Esophagus mucosa (tissue), 1 donor: ENCODE data around the gene ILKAP. TPM values are rescaled to one million over a fixed set of nuclear protein-coding genes. Genes with fewer than 3 reads are reported as not detected.

Experiments
- ATAC-seq: fragments of 200-7000 bp; cut with Tn5 transposase; one replicate; pipeline ENCODE4 v1.9.1; 2020
- total RNA-seq: library from RNA; stranded (reverse); gene quantifications from one replicate; pipeline ENCODE4 v1.2.4, GENCODE V29; 2023
- donor health status: DM: yes; HTN: yes; CAD: no.

Gene ILKAP
- total RNA-seq, 1 donor from 2014 or later, result 29.5 TPM

- no peak for ATAC-seq
These were observed 34.1 kb upstream of the ILKAP start for GRCh38 chr2:238237431-238238135.

GRCh38 chr2:238236571-238236970 lies 33.1 kb upstream of the ILKAP start:
- no peak for ATAC-seq

- ATAC-seq, result no peak
These were observed 32.4 kb upstream of the ILKAP start for GRCh38 chr2:238235856-238236255.

- no peak for ATAC-seq
These were observed 31.8 kb upstream of the ILKAP start for GRCh38 chr2:238235331-238235732.

- no peak for ATAC-seq
These were observed 30.1 kb upstream of the ILKAP start for GRCh38 chr2:238233625-238234024.

- ATAC-seq, result no peak
These were observed 28.3 kb upstream of the ILKAP start for GRCh38 chr2:238231809-238232208.

GRCh38 chr2:238231251-238231793 lies 27.8 kb upstream of the ILKAP start:
- ATAC-seq, result peak; percentile 62

GRCh38 chr2:238230699-238231098 lies 27.2 kb upstream of the ILKAP start:
- no peak for ATAC-seq

- no peak for ATAC-seq
These were observed 25.2 kb upstream of the ILKAP start for GRCh38 chr2:238228700-238229099.

- ATAC-seq, result no peak
These were observed 24.1 kb upstream of the ILKAP start for GRCh38 chr2:238227587-238228032.

- no peak for ATAC-seq
These were observed 23.4 kb upstream of the ILKAP start for GRCh38 chr2:238226698-238227586.

- no peak for ATAC-seq
These were observed 22.6 kb upstream of the ILKAP start for GRCh38 chr2:238225911-238226697.

GRCh38 chr2:238225121-238225520 lies 21.6 kb upstream of the ILKAP start:
- ATAC-seq, result no peak

GRCh38 chr2:238224356-238225035 lies 21.0 kb upstream of the ILKAP start:
- no peak for ATAC-seq

GRCh38 chr2:238220892-238221521 lies 17.5 kb upstream of the ILKAP start:
- ATAC-seq, result no peak

- no peak for ATAC-seq
These were observed 16.9 kb upstream of the ILKAP start for GRCh38 chr2:238220274-238220891.

GRCh38 chr2:238216651-238217184 lies 13.2 kb upstream of the ILKAP start:
- no peak for ATAC-seq

GRCh38 chr2:238207006-238207405 lies 3.5 kb upstream of the ILKAP start:
- ATAC-seq, result no peak

GRCh38 chr2:238203973-238204683 lies 633 bp upstream of the ILKAP start:
- no peak for ATAC-seq
